Left lung (tissue), 10 donors: ENCODE data around the gene SLC5A8. TPM values are rescaled to one million over a fixed set of nuclear protein-coding genes. Genes with fewer than 3 reads are reported as not detected.
A peak's percentile ranks its signal among the peaks of the same experiment; 100 is the strongest.

Source experiments
- ATAC-seq: fragments of 200-7000 bp; cut with Tn5 transposase; one replicate; pipeline ENCODE4 v1.9.1; 2020; ENCODE audit warnings: moderate library complexity
- DNase-seq, 4 donors: peaks; one replicate each; pipeline ENCODE4 v3.0.0-alpha.2; 2013 to 2020
- H3K27ac ChIP-seq, 2 donors: fragments of 200-600 bp; sonication (generic) in 1 of 2; one replicate each; pipeline versions ENCODE4 v1.5.0 to v1.8.0; 2020 to 2021
- H3K27me3 ChIP-seq, 2 donors: fragments of 200-600 bp; sonication (generic) in 1 of 2; one replicate each; pipeline versions ENCODE4 v1.5.0 to v1.8.0; 2020 to 2021
- H3K36me3 ChIP-seq, 2 donors: fragments of 200-600 bp; sonication (generic) in 1 of 2; one replicate each; pipeline versions ENCODE4 v1.5.0 to v1.8.0; 2020 to 2021
- H3K4me1 ChIP-seq, 2 donors: fragments of 200-600 bp; one replicate each; pipeline ENCODE4 v1.8.0; 2021
- H3K4me3 ChIP-seq, 2 donors: fragments of 200-600 bp; sonication (generic) in 1 of 2; one replicate each; pipeline versions ENCODE4 v1.5.0 to v1.8.0; 2020 to 2021; ENCODE audit warnings: mild to moderate bottlenecking in 1 of 2
- H3K9me3 ChIP-seq, 2 donors: fragments of 200-600 bp; sonication (generic) in 1 of 2; one replicate each; pipeline versions ENCODE4 v1.5.0 to v1.8.0; 2020 to 2021
- intact Hi-C, 2 donors: fragments of 100-400 bp; cut with DNase I; formaldehyde crosslinking; loops; one replicate each; pipeline versions ENCODE4 v1.11.2 to v1.14.2; 2022
- polyA plus RNA-seq, 6 donors: library from polyadenylated mRNA; unstranded; fragments of 120-200 nt; gene quantifications; one replicate each; pipeline ENCODE4 v1.2.1, GENCODE V29; 2013; ENCODE audit not compliant: insufficient read length in 6 of 6
- total RNA-seq, 2 donors: library from RNA; stranded (reverse); fragmentation: NEBNext Ultra II Directional; extraction: Animal tissue kit (Norgen Biotek cat#: 25700); gene quantifications; one replicate each; pipeline ENCODE4 v1.2.1, GENCODE V29; 2021
- TF ChIP-seq, protein P1 (sequence below), 2 donors: fragments of 200-600 bp; sonication (generic) in 1 of 2; IDR thresholded peaks; one replicate each; pipeline versions ENCODE4 v1.5.0 to v1.8.0; 2021; ENCODE audit warnings: antibody characterized with exemption in 2 of 2
- donor health status: DM: no; HTN: yes; CAD: no.
- donor health status: DM: no; HTN: no; CAD: no.

SLC5A8 gene
- total and polyA plus RNA-seq, 8 donors, result 0.04 to 5.5 (median 0.17) TPM; not detected in 2

DNA sequence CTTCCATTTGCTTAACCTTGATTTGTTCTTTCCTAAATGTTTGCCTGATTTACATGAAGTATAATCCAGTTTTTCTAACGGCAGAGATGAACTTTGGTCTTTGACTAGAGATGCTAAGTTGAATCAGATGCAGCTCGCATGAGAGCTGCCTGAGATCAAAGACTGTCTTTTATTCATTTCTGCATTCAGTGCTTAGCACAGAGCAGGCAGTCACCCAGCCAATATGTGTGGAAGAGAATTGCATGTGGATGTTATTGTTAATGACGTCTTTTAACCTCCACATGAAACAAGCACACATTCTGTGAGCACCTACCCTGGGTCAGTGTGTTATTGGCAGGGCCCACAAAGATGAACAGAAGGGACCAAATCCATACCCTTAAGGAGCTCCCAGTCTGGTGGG is 99.2 kb downstream of the SLC5A8 start:
- TF ChIP-seq, protein P1, sequence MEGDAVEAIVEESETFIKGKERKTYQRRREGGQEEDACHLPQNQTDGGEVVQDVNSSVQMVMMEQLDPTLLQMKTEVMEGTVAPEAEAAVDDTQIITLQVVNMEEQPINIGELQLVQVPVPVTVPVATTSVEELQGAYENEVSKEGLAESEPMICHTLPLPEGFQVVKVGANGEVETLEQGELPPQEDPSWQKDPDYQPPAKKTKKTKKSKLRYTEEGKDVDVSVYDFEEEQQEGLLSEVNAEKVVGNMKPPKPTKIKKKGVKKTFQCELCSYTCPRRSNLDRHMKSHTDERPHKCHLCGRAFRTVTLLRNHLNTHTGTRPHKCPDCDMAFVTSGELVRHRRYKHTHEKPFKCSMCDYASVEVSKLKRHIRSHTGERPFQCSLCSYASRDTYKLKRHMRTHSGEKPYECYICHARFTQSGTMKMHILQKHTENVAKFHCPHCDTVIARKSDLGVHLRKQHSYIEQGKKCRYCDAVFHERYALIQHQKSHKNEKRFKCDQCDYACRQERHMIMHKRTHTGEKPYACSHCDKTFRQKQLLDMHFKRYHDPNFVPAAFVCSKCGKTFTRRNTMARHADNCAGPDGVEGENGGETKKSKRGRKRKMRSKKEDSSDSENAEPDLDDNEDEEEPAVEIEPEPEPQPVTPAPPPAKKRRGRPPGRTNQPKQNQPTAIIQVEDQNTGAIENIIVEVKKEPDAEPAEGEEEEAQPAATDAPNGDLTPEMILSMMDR (IDR thresholded peaks at IDR 0.05), result no peak
- Histone ChIP-seq H3K4me3 (no peak overlapping the region), H3K36me3 (no peaks in the 10 kb centered on the region), H3K4me1 (no peaks in the 10 kb centered on the region), H3K27ac (no peak overlapping the region), H3K9me3 (no peaks in the 10 kb centered on the region), H3K27me3 (no peaks in the 10 kb centered on the region)
- intact Hi-C loops, result no loop called here
- ATAC-seq (no peak), DNase-seq (no peak)

DNA sequence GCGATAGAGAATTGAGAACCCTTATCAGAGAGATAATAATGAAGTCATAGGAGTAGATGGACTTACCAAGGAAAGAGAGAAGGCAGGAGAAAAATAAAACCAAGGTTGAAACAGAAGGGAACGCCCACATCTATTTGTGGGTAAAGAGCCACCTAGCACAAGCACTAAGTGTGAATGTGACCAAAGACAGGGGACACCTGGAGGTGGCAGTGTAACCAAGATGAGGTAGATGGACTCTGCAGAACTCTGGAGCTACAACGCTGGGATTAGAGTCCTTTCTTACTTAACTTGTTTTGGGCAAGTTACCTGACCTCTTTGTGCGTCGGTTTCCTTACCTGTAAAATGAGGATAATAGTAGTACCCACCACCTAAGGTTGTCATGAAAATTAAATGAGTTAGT is 101.9 kb downstream of the SLC5A8 start:
- no peaks in the 10 kb centered on the region for H3K27me3 ChIP-seq
- no peaks in the 10 kb centered on the region for H3K9me3 ChIP-seq
- TF ChIP-seq, protein P1 (IDR thresholded peaks at IDR 0.05), result no peak
- no peak for DNase-seq
- H3K27ac ChIP-seq, result no peak overlapping the region
- no peaks in the 10 kb centered on the region for H3K36me3 ChIP-seq
- no peaks in the 10 kb centered on the region for H3K4me1 ChIP-seq
- intact Hi-C loops, result no loop called here
- H3K4me3 ChIP-seq, result no peak overlapping the region
- no peak for ATAC-seq

DNA sequence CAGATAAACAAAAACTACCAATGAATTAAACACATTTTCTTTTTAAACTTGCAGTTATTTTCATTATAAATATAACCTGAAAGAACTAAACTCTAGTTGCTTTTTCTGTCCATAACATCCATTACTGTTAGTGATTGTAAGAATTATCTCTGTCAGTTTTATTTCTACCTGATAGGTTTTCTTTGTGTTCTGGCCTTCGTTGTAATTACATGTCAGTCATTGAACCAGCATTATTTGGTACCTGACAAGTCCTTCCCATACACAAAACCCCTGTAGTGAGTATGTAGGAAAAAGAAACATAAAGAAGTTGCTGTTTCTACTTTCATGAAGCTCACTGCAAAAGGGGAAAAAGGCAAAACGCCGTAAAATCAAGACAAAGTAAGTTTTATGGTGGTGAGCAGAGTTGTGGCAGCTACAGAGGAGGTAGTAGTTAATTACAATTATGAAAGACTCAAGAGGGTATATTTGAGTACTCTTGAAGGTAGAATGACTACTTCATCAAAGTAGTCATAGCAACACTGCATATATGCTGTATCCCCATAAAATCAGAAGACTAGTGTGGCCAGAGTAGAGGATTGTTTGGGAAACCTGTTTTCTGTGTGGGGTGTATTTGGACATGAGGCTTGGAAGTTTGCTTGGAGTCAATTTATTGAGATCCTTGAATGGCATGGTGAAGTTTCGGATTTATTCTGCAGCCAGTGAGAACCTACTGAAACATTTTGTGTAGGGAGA is 102.8 kb downstream of the SLC5A8 start:
- Histone ChIP-seq H3K27ac (no peak overlapping the region), H3K4me1 (no peaks in the 10 kb centered on the region), H3K9me3 (peaks cover 0 to 3% of the 10 kb centered on the region in 2 donors), H3K27me3 (no peaks in the 10 kb centered on the region), H3K36me3 (no peaks in the 10 kb centered on the region), H3K4me3 (no peak overlapping the region)
- intact Hi-C loops, result no loop called here
- ATAC-seq, result peak; percentile 68
- TF ChIP-seq, protein P1 (IDR thresholded peaks at IDR 0.05), result no peak
- no peak for DNase-seq

Other genes starting within 250 kb of the SLC5A8 start
- 10 to 100 TPM; 13.1 to 19.4 TPM for gene UTP20, start 69.9 kb upstream of the SLC5A8 start, total RNA-seq
- 10 to 100 TPM; 16.5 to 18.4 (median 17.1) TPM for gene UTP20, start 69.9 kb upstream of the SLC5A8 start, polyA plus RNA-seq
- 100 to 1,000 TPM in 1 of 2 donors, 10 to 100 TPM in 1; 96.2 to 106 TPM for gene ARL1, start 197.5 kb upstream of the SLC5A8 start, total RNA-seq
- 100 to 1,000 TPM in 5 of 6 donors, 10 to 100 TPM in 1; 90.3 to 124 (median 110) TPM for gene ARL1, start 197.5 kb upstream of the SLC5A8 start, polyA plus RNA-seq